ENCODE data around the gene IVD. TPM values are rescaled to one million over a fixed set of nuclear protein-coding genes. Genes with fewer than 3 reads are reported as not detected.

IVD gene
- total and polyA plus RNA-seq, 2 experiments from 2014 or later: 96.1 to 114 TPM

DNA sequence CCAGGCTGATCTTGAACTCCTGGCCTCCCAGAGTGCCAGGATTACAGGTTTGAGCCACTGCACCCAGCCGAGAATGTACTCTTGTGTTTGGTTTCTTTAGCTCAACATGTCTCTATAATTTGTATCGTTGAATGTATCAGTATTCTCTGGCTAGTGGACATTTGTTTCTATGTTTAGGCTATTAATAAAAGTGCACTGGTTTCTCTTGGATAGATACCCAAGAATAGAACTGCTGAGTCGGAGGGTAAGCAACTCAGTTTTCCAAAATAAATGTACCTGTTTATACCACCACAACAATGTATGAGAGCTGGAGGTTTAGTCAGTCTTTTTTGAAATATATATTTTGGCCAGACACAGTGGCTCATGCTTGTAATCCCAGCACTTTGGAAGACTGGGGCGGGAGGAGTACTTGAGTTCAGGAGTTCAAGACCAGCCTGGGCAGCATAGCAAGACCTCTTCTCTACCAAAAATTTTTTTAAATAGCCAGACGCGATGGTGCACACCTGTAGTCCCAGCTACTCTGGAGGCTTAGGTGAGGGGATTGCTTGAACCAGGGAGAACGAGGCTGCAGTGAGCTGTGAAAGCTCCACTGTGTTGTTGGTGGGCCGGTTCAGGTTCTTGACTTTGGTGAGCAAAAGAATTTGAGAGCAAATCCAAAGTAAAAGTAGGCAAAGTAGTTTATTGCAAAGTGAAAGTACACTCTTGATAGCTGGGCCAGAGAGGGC lies 7.7 kb upstream of the IVD start:
- H3K4me3 ChIP-seq: no peak overlapping the region
- no peak for DNase-seq (ENCODE audit: low read depth in 1 of 2, low spot score in 1 of 2)
- H3K27ac ChIP-seq: no peak overlapping the region
- H3K36me3 ChIP-seq: peaks cover 4% of the 10 kb centered on the region
- H3K9me3 ChIP-seq (ENCODE audit: low read depth): no peaks in the 10 kb centered on the region
- no peaks in the 10 kb centered on the region for H3K4me1 ChIP-seq (ENCODE audit: low read depth)
- H3K27me3 ChIP-seq: no peaks in the 10 kb centered on the region
- TF ChIP-seq, protein P1, sequence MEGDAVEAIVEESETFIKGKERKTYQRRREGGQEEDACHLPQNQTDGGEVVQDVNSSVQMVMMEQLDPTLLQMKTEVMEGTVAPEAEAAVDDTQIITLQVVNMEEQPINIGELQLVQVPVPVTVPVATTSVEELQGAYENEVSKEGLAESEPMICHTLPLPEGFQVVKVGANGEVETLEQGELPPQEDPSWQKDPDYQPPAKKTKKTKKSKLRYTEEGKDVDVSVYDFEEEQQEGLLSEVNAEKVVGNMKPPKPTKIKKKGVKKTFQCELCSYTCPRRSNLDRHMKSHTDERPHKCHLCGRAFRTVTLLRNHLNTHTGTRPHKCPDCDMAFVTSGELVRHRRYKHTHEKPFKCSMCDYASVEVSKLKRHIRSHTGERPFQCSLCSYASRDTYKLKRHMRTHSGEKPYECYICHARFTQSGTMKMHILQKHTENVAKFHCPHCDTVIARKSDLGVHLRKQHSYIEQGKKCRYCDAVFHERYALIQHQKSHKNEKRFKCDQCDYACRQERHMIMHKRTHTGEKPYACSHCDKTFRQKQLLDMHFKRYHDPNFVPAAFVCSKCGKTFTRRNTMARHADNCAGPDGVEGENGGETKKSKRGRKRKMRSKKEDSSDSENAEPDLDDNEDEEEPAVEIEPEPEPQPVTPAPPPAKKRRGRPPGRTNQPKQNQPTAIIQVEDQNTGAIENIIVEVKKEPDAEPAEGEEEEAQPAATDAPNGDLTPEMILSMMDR (IDR thresholded peaks at IDR 0.05; ENCODE audit: low read depth, low read length): no peak

DNA sequence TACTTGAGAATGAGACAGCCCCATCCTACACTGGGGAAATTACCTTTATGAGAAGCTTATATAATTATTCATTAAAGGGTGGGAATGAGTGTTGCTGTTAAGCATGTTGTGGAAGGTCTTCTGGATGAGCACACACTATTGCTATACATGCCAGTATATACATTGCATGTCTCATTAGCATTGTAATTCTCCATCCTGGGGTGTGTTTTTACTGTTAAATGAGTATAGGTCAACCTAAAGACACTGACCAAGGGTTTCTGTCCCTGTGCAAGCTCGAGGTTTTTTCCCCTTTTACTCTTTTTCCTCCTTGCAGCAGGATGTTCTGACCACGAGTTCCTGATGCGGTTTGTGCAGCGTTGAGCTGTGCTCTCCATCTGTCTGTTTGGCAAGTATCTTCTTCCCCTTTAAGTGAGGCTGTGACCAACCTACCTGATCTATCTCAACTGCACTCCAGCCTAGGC lies 7.2 kb upstream of the IVD start:
- H3K27me3 ChIP-seq: no peaks in the 10 kb centered on the region
- no peaks in the 10 kb centered on the region for H3K36me3 ChIP-seq
- H3K9me3 ChIP-seq (ENCODE audit: low read depth): no peaks in the 10 kb centered on the region
- no peak overlapping the region for H3K27ac ChIP-seq
- no peak for DNase-seq (ENCODE audit: low read depth in 1 of 2, low spot score in 1 of 2)
- no peak overlapping the region for H3K4me3 ChIP-seq
- TF ChIP-seq, protein P1 (IDR thresholded peaks at IDR 0.05; ENCODE audit: low read depth, low read length): no peak
- no peaks in the 10 kb centered on the region for H3K4me1 ChIP-seq (ENCODE audit: low read depth)

DNA sequence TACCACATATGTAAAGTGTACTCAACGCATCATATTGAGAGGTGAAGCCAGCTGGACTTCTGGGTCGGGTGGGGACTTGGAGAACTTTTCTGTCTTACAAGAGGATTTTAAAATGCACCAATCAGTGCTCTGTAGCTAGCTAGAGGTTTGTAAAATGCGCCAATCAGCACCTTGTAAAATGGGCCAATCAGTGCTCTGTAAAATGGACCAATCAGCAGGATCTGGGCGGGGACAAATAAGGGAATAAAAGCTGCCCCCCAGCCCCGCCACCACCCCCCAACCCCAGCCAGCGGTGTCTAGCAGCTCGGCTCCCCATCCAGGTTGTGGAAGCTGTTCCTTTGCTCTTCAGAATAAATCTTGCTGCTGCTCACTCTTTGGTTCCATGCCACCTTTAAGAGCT lies 6.2 kb upstream of the IVD start:
- Histone ChIP-seq H3K4me3 (no peak overlapping the region), H3K27ac (no peak overlapping the region), H3K36me3 (no peaks in the 10 kb centered on the region), H3K27me3 (no peaks in the 10 kb centered on the region), H3K4me1 (ENCODE audit: low read depth) (no peaks in the 10 kb centered on the region), H3K9me3 (ENCODE audit: low read depth) (no peaks in the 10 kb centered on the region)
- TF ChIP-seq, protein P1 (IDR thresholded peaks at IDR 0.05; ENCODE audit: low read depth, low read length): no peak
- no peak for DNase-seq (ENCODE audit: low read depth in 1 of 2, low spot score in 1 of 2)

DNA sequence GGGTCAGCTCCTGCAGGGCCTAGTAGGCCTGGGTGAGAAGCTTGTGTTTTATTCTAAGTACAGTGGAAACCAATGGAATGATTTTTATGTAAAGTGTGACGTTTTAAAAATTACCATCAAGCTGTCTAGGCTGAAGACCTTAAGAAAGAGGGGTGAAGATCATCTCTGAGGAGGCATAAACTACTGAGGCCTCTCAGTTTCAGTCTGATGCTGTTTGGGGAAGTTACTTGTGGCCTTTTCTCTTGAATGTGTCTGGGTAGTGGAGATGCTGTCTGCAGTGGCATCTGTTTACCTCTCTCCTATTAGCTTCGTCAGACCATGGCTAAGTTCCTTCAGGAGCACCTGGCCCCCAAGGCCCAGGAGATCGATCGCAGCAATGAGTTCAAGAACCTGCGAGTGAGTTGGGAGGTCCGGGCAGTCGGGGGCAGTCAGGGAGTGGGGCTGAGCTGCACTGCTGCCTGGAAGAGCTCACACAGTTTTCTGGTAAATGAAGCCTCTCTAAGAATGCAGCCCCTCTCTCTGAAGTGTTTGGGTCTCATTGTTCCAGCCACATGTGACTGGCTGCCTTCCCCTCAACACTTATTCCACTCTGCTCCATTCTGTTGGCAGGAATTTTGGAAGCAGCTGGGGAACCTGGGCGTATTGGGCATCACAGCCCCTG lies 1.9 kb downstream of the IVD start:
- Histone ChIP-seq H3K27me3 (no peaks in the 10 kb centered on the region), H3K9me3 (ENCODE audit: low read depth) (no peaks in the 10 kb centered on the region), H3K4me1 (ENCODE audit: low read depth) (peaks cover 14% of the 10 kb centered on the region), H3K36me3 (peaks cover 27% of the 10 kb centered on the region), H3K4me3 (no peak overlapping the region), H3K27ac (no peak overlapping the region)
- no peak for DNase-seq (ENCODE audit: low read depth in 1 of 2, low spot score in 1 of 2)
- TF ChIP-seq, protein P1 (IDR thresholded peaks at IDR 0.05; ENCODE audit: low read depth, low read length): no peak

DNA sequence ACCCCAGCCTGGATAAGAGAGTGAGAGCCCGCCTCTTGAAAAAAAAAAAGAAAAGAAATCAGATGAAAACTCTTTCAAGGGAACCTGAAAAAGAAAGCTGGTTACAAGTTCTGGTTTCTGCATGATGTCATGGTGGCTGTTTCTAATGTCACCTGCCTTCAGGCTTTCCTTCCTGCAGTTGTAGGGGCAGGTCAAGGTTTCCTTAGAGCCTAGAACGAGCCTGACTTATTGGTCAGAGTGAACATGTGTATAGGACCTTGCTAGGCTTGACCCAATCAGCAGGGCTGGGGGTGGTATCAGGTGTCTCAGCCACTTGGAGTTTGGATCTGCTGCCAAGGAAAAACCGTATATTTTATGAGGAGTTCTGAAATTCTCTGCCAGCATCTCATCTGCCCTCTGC lies 3.8 kb downstream of the IVD start:
- no peaks in the 10 kb centered on the region for H3K27me3 ChIP-seq
- no peak overlapping the region for H3K4me3 ChIP-seq
- peaks cover 34% of the 10 kb centered on the region for H3K36me3 ChIP-seq
- peaks cover 19% of the 10 kb centered on the region for H3K4me1 ChIP-seq (ENCODE audit: low read depth)
- DNase-seq (ENCODE audit: low read depth in 1 of 2, low spot score in 1 of 2): no peak
- no peak overlapping the region for H3K27ac ChIP-seq
- no peaks in the 10 kb centered on the region for H3K9me3 ChIP-seq (ENCODE audit: low read depth)
- TF ChIP-seq, protein P1 (IDR thresholded peaks at IDR 0.05; ENCODE audit: low read depth, low read length): no peak

Measured in cardiac muscle cell (in vitro differentiated cells and primary cell).